ENCODE measurements around the gene PPP1R14D.

DNA sequence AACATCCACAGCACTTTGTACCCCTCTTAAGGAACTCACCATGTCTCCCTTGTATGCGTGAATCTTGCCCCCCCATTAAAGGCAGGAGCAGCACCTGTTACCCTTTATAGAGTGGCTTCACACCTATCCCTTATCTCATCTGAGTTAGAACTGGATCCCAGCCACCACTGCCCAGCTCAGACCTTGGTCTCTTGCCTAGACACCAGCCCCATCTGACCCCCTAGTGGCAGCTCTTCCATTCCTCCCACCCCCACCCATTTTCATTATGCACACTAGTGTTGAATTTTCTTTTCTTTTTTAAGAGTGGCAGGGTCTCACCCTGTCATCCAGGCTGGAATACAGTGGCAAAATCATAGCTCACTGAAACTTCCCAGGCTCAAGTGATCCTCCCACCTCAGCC lies 24.8 kb downstream of the PPP1R14D start:
- peak; percentile 55 for TF ChIP-seq CTCF (conservative IDR thresholded peaks at IDR 0.05; ENCODE audit: low read length)
- TF ChIP-seq EZH2phosphoT487 (IDR thresholded peaks at IDR 0.05; ENCODE audit: borderline replicate concordance, low read depth, low read length) = no peak

Data from OCI-LY7 (cell line).